SK-N-SH treated with all-trans-retinoic acid at 6 μM for 48 hours (cell line): Measurements from ENCODE around the gene EVA1C.

Experiments
- ARNTL ChIP-seq: fragments of 450-650 bp; formaldehyde crosslinking; IDR thresholded peaks from 2 replicates; pipeline ENCODE4 v1.5.0; 2020; ENCODE audit warnings: low read depth, mild to moderate bottlenecking, moderate library complexity, borderline replicate concordance
- CSDC2 ChIP-seq: fragments of 250-450 bp; sonication (Bioruptor Pico); IDR thresholded peaks from 2 replicates; pipeline ENCODE4 v1.5.0; 2020; ENCODE audit warnings: mild to moderate bottlenecking, moderate library complexity
- PPARA ChIP-seq: fragments of 250-450 bp; sonication (Bioruptor Pico); IDR thresholded peaks from 2 replicates; pipeline ENCODE4 v1.5.0; 2020; ENCODE audit warnings: mild to moderate bottlenecking, borderline replicate concordance
- RARB ChIP-seq: fragments of 250-450 bp; sonication (Bioruptor Pico); IDR thresholded peaks from 2 replicates; pipeline ENCODE4 v1.8.0; 2021; ENCODE audit warnings: mild to moderate bottlenecking, moderate library complexity
- TOX ChIP-seq: fragments of 250-450 bp; sonication (Bioruptor Pico); IDR thresholded peaks from 2 replicates; pipeline ENCODE4 v1.8.0; 2021; ENCODE audit warnings: mild to moderate bottlenecking, moderate library complexity, borderline replicate concordance
- ZC3H10 ChIP-seq: fragments of 250-450 bp; sonication (Bioruptor Pico); IDR thresholded peaks from 2 replicates; pipeline ENCODE4 v1.5.1; 2021; ENCODE audit warnings: mild to moderate bottlenecking, moderate library complexity
- ZFP3 ChIP-seq: fragments of 250-450 bp; sonication (Bioruptor Pico); IDR thresholded peaks from 2 replicates; pipeline ENCODE4 v1.5.0; 2020; ENCODE audit warnings: mild to moderate bottlenecking, moderate library complexity
- ZNF565 ChIP-seq: fragments of 450-650 bp; formaldehyde crosslinking; conservative IDR thresholded peaks from 2 replicates; pipeline ENCODE4 v1.5.0; 2020; ENCODE audit warnings: low read depth, mild to moderate bottlenecking, moderate library complexity
- TF ChIP-seq, protein P1 (sequence below): fragments of 250-450 bp; sonication (Bioruptor Pico); IDR thresholded peaks from 2 replicates; pipeline ENCODE4 v1.8.0; 2021; ENCODE audit warnings: low read depth, mild to moderate bottlenecking, moderate library complexity, borderline replicate concordance
- TF ChIP-seq, protein P2 (sequence below): fragments of 250-450 bp; sonication (Bioruptor Pico); IDR thresholded peaks from 2 replicates; pipeline ENCODE4 v1.8.0; 2020; ENCODE audit warnings: mild to moderate bottlenecking, moderate library complexity, borderline replicate concordance
- TF ChIP-seq, protein P3 (sequence below): fragments of 250-450 bp; sonication (Bioruptor Pico); IDR thresholded peaks from 2 replicates; pipeline ENCODE4 v1.5.1; 2020; ENCODE audit warnings: low read depth, mild to moderate bottlenecking, moderate library complexity

DNA sequence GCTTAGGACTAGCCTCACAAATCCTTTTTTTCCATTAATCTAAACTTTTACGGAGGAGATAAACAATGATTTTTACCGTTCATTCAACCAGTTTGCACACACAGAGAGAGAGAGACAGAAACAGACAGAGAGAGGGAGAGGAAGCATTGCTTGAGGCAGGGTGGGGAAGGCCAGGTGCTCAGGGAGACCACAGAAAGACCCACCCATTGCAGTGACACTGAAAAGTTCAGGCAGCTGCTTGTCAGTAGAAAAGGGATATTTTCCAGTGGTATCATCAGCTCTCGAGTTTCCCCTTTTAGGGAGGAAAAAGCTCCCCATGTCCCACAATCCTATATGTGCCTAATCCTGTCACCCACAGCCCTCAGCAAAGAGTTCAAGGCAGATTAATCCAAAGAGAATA, 145.6 kb downstream of the EVA1C start:
- TF ChIP-seq ZC3H10 (CRISPR knock-in tag), result no peak
- TF ChIP-seq, protein P1, sequence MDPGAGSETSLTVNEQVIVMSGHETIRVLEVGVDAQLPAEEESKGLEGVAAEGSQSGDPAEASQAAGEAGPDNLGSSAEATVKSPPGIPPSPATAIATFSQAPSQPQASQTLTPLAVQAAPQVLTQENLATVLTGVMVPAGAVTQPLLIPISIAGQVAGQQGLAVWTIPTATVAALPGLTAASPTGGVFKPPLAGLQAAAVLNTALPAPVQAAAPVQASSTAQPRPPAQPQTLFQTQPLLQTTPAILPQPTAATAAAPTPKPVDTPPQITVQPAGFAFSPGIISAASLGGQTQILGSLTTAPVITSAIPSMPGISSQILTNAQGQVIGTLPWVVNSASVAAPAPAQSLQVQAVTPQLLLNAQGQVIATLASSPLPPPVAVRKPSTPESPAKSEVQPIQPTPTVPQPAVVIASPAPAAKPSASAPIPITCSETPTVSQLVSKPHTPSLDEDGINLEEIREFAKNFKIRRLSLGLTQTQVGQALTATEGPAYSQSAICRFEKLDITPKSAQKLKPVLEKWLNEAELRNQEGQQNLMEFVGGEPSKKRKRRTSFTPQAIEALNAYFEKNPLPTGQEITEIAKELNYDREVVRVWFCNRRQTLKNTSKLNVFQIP (CRISPR knock-in tag), result no peak
- TF ChIP-seq, protein P2, sequence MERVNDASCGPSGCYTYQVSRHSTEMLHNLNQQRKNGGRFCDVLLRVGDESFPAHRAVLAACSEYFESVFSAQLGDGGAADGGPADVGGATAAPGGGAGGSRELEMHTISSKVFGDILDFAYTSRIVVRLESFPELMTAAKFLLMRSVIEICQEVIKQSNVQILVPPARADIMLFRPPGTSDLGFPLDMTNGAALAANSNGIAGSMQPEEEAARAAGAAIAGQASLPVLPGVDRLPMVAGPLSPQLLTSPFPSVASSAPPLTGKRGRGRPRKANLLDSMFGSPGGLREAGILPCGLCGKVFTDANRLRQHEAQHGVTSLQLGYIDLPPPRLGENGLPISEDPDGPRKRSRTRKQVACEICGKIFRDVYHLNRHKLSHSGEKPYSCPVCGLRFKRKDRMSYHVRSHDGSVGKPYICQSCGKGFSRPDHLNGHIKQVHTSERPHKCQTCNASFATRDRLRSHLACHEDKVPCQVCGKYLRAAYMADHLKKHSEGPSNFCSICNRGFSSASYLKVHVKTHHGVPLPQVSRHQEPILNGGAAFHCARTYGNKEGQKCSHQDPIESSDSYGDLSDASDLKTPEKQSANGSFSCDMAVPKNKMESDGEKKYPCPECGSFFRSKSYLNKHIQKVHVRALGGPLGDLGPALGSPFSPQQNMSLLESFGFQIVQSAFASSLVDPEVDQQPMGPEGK (CRISPR knock-in tag), result no peak
- no peak for TF ChIP-seq RARB
- no peak for TF ChIP-seq ZFP3
- TF ChIP-seq TOX, result no peak
- no peak for TF ChIP-seq CSDC2 (CRISPR knock-in tag)
- no peak for TF ChIP-seq ZNF565 (CRISPR knock-in tag)
- TF ChIP-seq, protein P3, sequence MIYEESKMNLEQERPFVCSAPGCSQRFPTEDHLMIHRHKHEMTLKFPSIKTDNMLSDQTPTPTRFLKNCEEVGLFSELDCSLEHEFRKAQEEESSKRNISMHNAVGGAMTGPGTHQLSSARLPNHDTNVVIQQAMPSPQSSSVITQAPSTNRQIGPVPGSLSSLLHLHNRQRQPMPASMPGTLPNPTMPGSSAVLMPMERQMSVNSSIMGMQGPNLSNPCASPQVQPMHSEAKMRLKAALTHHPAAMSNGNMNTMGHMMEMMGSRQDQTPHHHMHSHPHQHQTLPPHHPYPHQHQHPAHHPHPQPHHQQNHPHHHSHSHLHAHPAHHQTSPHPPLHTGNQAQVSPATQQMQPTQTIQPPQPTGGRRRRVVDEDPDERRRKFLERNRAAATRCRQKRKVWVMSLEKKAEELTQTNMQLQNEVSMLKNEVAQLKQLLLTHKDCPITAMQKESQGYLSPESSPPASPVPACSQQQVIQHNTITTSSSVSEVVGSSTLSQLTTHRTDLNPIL (CRISPR knock-in tag), result no peak
- no peak for TF ChIP-seq ARNTL (CRISPR knock-in tag)
- TF ChIP-seq PPARA, result no peak
